ENCODE results near the gene IL13.

Gene IL13

GRCh38 chr5:132656774-132657355, 1.1 kb upstream of the IL13 start:
- DNase-seq: no peak

DNA sequence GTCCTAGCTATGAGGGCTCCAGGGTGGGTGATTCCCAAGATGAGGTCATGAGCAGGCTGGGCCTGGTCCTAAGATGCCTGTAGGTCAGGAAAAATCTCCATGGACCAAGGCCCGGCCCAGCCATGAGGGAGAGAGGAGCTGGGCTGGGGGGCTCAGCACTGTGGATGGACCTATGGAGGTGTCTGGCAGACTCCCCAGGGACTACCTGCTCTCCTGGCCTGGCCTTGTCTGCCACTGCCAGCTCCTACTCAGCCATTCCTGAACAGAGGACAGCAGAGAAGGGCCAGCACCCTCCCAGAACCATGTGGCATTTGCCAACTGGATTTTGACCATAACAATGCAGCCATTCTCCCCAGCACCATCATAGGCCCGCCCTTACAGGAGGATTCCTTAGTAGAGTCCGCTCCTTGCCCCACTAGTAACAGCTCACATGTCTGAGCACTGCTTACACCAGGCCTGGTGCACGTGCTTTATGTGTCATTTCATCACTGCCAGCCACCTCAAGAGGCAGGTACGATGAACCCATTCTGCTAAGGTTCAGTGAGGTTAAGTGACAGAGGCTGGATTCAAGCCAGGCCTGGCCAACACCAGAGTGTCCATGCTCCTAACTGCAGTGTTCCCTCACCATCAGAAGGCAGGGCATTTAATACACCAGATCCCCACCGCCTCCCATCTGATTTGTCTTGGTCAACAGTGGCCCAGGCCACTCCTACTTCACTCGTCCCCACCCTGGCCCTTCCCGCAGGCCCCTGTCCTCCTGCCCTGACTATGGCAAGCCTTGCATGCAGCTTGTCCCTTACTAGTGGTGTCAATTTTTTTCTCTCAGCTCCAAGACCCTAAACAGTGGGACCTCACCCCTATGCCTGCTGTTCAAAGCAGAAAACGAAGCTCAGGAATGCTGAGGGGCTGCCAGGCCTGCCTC, 669 bp downstream of the IL13 start:
- DNase-seq: no peak

DNA sequence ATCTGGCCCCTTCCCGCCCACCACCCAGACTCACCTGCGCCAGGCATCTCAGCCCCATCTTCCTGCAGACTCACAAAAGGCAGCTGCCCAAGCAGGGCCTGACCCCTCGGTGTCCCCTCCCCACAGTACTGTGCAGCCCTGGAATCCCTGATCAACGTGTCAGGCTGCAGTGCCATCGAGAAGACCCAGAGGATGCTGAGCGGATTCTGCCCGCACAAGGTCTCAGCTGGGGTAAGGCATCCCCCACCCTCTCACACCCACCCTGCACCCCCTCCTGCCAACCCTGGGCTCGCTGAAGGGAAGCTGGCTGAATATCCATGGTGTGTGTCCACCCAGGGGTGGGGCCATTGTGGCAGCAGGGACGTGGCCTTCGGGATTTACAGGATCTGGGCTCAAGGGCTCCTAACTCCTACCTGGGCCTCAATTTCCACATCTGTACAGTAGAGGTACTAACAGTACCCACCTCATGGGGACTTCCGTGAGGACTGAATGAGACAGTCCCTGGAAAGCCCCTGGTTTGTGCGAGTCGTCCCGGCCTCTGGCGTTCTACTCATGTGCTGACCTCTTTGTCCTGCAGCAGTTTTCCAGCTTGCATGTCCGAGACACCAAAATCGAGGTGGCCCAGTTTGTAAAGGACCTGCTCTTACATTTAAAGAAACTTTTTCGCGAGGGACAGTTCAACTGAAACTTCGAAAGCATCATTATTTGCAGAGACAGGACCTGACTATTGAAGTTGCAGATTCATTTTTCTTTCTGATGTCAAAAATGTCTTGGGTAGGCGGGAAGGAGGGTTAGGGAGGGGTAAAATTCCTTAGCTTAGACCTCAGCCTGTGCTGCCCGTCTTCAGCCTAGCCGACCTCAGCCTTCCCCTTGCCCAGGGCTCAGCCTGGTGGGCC, 1.9 kb downstream of the IL13 start:
- DNase-seq: no peak

- no peak for DNase-seq
Measured at GRCh38 chr5:132661231-132662003, 3.4 kb downstream of the IL13 start.

DNA sequence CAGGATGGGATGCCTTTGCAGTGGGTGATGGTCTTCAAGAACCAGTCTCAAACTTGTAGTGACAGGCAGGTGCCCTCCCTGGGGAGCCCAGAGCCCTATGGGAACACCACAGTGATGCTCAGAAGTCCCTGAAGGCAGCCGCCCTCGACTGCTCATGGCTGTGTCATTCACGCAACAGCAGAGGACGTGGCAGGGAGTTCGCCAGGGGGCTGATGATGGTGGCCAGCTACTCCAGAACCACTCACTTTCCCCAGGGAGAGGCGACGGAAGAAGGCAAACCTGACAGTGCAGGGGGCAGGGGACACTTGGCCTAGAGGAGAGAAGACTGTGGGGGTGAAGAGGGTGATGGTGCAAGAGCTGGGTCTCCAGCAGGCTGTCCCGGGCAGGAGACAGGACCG, 4.0 kb downstream of the IL13 start:
- no peak for DNase-seq

GRCh38 chr5:132662925-132663770, 5.2 kb downstream of the IL13 start:
- no peak for DNase-seq

- DNase-seq: peak; percentile 46
Measured at GRCh38 chr5:132663771-132664695, 6.1 kb downstream of the IL13 start.

DNA sequence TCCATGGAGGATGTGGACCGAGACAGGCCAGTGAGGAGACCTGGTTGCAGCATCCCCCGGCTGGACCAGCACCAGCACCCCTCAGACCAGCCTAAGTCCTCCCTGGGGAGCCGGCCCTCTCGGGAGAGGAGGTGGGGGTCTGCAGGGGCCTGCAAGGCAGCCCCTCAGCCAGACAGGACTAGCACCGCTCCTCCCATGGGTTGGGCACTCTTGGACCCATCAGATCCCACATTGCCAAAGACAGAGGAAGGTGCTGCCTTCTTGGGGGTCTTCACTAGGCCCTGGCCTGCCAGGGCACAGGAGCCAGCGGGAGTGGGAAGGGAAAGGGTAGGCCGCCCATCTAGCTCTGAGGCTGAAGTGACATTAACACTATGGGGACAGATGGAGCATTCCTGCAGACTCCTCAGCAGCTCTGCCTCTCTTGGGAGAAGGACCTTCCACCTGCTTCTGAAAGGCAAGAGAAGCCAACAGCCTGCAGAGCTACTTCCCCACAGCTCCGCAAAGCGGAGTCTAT, 6.8 kb downstream of the IL13 start:
- peak; percentile 28 for DNase-seq

DNA sequence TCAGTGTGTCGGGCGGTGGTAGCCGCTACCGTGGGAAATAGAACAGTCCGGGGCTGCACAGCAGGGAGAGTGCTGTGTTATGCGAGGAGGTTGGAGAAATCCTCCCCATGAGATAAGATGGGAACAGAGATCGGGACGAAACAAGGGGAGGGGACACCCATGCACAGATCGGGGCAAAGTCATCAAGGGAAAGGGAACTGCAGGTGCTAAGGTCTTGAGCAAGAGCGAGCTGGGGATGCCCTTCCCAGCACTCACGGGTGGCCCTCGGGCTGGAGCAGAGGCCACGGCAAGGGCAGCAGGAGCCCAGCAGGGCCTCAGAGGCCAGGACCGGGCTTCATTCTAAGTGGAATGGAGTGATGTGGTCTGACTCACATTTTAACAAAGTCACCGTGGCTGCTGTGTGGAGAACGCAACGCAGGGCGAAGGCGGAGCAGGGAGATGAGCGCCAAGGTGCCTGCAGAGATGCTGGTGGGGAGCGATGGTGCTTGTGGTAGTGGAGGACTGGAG, 7.7 kb downstream of the IL13 start:
- DNase-seq: no peak

- no peak for DNase-seq
Measured at GRCh38 chr5:132666310-132667123, 8.5 kb downstream of the IL13 start.

DNA sequence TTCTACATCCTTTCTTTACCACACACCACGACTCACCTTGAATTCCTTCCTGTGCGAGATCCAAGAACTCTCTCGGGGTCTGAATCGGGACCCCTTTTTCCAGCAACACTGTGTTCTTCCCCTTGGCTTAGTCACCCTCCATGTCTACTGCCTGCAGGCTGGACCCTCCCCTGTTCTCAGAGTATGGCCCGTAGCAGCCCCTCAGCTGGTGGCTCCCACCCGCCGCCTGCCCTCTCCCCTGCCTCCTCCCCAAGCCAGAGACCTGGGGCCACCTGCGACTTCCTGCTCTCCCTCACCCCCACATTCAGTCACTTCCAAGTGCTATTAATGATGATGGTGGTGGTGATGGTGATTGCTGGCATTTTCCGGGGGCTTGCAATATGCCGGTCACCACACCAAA, 9.3 kb downstream of the IL13 start:
- DNase-seq: no peak

DNA sequence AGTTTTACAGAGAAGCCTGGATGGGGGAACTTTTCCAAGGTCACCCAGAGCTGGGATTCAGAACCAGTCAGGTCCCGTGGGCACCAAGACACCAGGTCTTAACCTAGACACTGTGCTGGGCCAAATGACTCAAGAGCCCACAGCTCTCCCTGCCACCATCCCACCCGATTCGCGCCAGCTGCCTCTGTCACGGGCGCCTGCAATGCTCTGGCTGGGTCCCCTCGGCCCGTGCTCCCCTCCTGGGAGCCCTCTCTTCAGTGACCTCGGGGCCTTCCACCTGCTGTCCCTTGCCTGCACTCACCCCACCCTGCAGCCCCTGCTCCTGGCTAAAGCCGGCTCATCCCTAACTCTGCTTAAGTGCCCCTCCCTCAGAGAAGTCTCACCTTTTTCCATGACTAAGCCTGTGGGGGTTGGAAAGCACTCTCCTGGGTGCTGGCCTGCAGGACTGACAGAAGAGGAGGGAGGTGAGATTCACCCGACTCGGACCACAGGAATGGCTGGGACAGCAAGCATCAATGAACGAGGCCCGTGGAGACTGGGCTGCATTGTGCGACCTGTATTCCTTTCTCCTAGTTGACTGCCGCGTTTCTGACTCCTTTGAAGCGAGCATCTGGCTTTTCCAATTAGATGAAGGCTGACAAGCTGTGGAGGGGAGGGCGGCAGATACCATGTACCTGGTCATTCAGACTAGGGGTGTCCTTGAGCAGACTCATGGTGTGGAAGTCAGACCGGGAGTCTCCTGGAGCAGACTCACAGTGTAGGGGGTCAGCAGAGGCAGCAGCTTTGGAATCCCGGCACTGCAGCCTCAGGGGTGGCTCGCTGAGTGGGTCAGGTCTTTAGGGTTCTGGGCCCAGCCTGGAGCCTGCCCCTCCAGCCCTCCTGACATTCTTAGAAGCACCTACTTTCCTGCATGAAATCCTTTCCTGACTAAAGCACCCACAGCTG, 10.1 kb downstream of the IL13 start:
- no peak for DNase-seq

DNA sequence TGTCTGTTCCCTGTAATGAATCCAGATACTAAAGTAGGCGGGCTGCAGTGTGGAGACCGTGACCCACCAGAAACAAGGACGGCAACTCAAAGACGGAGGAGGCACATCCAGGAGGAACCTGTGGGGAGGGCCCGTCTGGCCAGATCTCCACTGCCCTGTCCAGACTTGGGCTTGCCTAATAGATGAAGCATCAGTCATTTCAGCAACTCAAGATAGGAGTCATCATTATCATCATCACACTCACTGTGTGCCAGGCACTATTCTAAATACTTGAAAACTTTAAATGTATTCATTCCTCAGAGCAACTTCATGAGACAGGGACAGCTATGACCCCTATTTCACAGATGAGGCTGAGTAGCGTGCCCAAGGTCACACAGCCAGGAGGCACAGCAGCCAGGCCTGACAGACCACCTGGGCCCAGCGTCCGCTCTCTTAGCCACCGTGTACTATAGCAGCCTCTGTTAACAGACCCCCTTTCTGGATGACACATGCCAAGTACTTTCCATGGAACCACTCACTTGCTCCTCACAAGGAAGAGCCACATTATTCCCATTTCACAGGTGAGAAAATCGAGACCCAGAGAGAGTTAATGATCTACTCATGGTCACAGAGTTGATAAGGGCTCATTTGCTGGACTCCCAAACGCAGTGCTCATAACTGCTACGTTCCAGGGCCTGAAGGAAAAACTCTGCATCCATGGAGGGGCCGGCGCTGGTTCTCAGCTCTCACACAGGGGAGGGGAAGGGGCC, 10.9 kb downstream of the IL13 start:
- no peak for DNase-seq

DNA sequence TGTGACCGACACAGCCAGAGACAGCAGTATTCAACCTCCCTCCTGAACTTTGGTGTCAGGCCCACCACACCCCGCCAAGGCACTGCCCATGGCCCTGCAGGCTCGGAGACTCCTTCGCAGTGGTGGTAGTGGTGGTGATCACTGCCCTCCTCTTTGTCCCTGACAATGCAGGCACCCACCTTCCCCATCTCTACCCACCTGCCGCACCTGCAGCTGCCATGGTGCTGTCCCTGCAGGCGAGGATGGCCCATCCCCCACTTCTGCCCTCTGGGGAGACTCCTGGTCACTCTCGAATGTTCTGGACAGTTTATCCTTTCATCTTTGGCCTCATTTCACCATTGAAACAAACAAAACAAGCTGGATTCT, 11.5 kb downstream of the IL13 start:
- no peak for DNase-seq

- DNase-seq: no peak
Measured at GRCh38 chr5:132669966-132670882, 12.3 kb downstream of the IL13 start.

DNA sequence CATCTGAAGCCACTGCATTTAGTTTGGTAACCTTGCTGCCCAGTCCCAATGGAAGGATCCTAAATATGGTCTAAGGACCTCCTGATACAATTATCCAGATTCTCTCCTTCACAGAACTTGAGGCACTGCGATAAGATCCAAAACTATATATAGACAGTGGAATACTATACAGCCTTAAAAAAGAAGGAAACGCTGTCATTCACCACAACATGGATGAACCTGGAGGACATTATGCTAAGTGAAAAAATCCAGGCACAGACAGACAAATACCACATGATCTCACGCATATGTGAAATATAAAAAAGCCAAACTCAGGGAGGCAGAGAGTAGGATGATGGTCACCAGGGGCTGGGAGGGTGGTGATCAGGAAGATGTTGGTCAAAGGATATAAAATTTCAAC, 13.0 kb downstream of the IL13 start:
- no peak for DNase-seq

Measured in right forelimb (tissue), 1 donor.